Thoracic aorta (tissue), 2 donors: ENCODE measurements around the gene DSTN. TPM values are rescaled to one million over a fixed set of nuclear protein-coding genes. Genes with fewer than 3 reads are reported as not detected.

Experiments
- ATAC-seq: fragments of 150-250 bp; one replicate; pipeline ENCODE4 v1.8.0; 2017; ENCODE audit warnings: low read depth; ENCODE audit not compliant: insufficient number of reproducible peaks, low FRiP score
- DNase-seq: peaks from one replicate; pipeline ENCODE4 v3.0.0-alpha.2; 2020; ENCODE audit warnings: low spot score
- H3K27ac ChIP-seq, 2 donors: fragments of 200-600 bp; sonication (generic); 1 replicate in 1 of 2; 2 replicates in 1 of 2; pipeline ENCODE4 v1.5.1; 2016; ENCODE audit warnings: mild to moderate bottlenecking in 2 of 2, moderate library complexity in 2 of 2
- H3K27me3 ChIP-seq: fragments of 200-600 bp; sonication (generic); replicated peaks from 2 replicates; pipeline ENCODE4 v1.6.0; 2016; ENCODE audit warnings: mild to moderate bottlenecking; ENCODE audit not compliant: insufficient read depth
- H3K36me3 ChIP-seq: fragments of 200-600 bp; sonication (generic); one replicate; pipeline ENCODE4 v1.5.1; 2016
- H3K4me1 ChIP-seq, 2 donors: fragments of 200-600 bp; sonication (generic); 1 replicate in 1 of 2; 2 replicates in 1 of 2; pipeline versions ENCODE4 v1.5.1 to v1.6.0; 2016; ENCODE audit warnings: low read depth in 2 of 2, mild to moderate bottlenecking in 1 of 2; ENCODE audit not compliant: control insufficient read depth in 1 of 2
- H3K4me3 ChIP-seq: fragments of 200-600 bp; sonication (generic); 2 replicates; pipeline ENCODE4 v1.5.1; 2016; ENCODE audit warnings: mild to moderate bottlenecking
- H3K9me3 ChIP-seq: fragments of 200-600 bp; sonication (generic); 2 replicates; pipeline ENCODE4 v1.5.1; 2016
- CTCF ChIP-seq: fragments of 200-600 bp; sonication (generic); IDR thresholded peaks from one replicate; pipeline ENCODE4 v1.5.1; 2019; ENCODE audit warnings: antibody characterized with exemption
- total RNA-seq, 2 donors: library from RNA; depleted of rRNA; stranded (reverse); fragments of >200 nt; gene quantifications; one replicate each; pipeline versions ENCODE4 v1.1.0 to v1.2.3, GENCODE V29; 2016

Gene DSTN
- total RNA-seq, 2 donors from 2014 or later = 1,342 to 1,977 TPM

DNA sequence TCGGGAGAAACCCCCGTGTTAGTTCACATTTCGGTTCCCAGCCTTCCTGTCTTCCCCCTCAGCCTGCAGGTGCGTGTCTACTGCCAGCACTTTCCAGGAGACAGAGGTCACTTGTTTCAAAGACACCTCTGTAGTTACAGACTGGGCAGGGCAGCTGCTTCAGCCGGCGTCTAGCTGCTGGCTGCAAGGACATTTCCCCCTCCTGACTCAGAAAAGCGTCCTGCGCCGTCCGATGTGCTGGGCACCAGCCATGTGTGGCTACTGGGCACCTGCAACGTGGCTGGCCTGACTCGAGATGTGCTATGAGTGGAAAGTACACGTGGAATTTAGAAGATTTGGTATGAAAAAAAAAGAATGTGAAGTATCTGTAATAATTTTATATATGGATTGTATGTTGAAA, 74.6 kb downstream of the DSTN start:
- Histone ChIP-seq H3K27ac (peak overlapping the region; percentile 36 to 59), H3K4me1 (peaks cover 27 to 73% of the 10 kb centered on the region in 2 donors)
- no peak for DNase-seq

DNA sequence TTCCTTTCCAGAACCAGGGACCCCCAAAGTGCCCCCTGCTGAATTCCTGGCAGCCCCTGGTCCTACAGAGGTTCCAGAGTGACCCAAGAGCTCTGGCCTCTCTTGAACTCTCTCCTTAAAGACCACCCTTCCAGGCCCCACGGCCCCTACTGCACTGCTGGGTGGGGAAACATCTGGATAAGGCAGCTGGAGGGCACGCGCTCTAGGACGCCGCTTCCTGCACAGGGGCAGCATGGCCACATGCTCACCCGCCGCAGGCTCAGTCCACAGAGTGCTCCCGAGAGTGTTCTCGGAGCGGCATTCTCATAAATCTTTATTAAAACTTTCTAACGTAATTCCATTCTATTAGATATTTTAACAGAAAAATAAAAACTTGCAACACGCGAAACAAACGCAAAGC, 75.1 kb downstream of the DSTN start:
- Histone ChIP-seq H3K4me1 (peaks cover 27 to 75% of the 10 kb centered on the region in 2 donors), H3K36me3 (peaks cover 8% of the 10 kb centered on the region), H3K27me3 (no peaks in the 10 kb centered on the region), H3K27ac (peak overlapping the region in 1 of 2 donors; percentile 36), H3K9me3 (no peaks in the 10 kb centered on the region), H3K4me3 (no peak overlapping the region)
- DNase-seq = no peak
- no peak for TF ChIP-seq CTCF
- ATAC-seq = no peak

More for the DNA sequence above, 74.6 kb downstream of the DSTN start:
- H3K9me3 ChIP-seq = no peaks in the 10 kb centered on the region
- no peak overlapping the region for H3K4me3 ChIP-seq
- ATAC-seq = no peak
- TF ChIP-seq CTCF = no peak
- peaks cover 8% of the 10 kb centered on the region for H3K36me3 ChIP-seq
- H3K27me3 ChIP-seq = no peaks in the 10 kb centered on the region

DNA sequence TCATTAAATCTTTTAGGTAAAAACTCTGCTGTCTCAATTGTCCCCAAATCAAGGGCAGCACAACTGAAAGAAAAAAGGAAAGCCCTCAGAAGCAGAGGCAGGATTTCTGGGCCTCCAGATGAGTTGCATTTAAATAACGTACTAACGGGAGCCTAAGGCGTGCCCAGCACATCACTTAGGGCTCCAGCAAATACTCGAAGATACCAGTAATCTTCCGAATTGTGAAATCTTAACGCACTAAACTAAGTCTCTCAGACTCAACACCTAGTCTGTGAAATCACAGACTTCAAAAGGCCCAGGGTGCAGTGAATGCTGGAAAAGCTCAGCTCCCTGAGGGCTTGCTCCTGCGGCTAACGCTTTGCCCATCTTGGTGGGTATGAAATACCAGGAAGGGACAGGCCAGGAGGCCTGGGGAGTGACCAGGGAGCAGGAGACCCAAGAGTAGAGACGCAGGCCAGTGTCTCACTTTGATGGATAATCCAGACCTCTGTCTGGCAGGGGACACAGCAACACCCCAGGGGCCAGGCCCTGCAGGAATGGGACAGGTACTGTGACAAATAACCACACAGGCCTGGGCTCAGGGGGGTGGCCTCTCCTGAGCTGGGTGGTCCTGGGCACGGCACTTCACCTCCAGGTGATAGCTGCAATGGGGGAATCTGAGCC, 75.8 kb downstream of the DSTN start:
- Histone ChIP-seq H3K36me3 (peaks cover 2% of the 10 kb centered on the region), H3K9me3 (no peaks in the 10 kb centered on the region), H3K27me3 (no peaks in the 10 kb centered on the region), H3K4me3 (no peak overlapping the region), H3K27ac (no peak overlapping the region), H3K4me1 (peaks cover 27 to 82% of the 10 kb centered on the region in 2 donors)
- ATAC-seq (no peak), DNase-seq (no peak)
- TF ChIP-seq CTCF = no peak

DNA sequence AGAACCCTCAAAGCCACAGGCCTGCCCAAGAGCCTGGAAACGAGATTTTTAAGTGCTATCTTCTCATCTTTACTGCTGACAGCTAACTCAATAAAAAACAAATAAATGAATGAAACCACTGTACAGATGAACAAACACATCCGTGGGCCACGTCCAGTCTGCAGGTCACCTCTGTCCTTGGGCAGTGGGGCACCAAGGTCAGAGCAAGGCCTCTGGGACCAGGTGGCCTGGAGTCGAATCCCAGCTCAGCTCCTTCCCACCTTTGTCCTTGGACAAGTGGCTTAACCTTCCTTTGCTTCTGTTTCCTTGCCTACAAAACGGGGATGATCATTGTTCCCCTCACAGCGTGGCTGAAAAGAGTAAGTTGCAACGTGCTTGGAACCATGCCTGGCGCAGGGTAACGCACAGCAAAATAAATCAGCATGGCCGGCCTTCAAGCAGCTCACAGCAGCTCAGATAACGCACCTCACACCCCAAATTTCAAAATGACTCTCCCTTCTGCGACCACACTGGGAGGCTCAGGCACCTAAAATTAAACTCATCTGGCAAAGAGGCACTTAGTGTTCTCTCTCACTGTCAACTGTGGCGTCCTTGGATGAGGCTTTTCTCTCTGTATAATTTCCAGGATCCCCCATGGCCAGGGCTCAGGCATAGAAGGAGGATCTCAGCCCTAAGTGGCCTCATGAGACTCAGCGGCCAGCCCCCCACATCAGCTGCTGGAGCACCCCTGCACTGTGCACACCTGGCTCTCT, 76.5 kb downstream of the DSTN start:
- Histone ChIP-seq H3K4me1 (peaks cover 27 to 83% of the 10 kb centered on the region in 2 donors), H3K27ac (no peak overlapping the region)
- ATAC-seq = no peak

More for the DNA sequence above, 76.5 kb downstream of the DSTN start:
- no peaks in the 10 kb centered on the region for H3K27me3 ChIP-seq
- H3K36me3 ChIP-seq = no peaks in the 10 kb centered on the region
- TF ChIP-seq CTCF = no peak
- no peaks in the 10 kb centered on the region for H3K9me3 ChIP-seq
- DNase-seq = no peak
- H3K4me3 ChIP-seq = no peak overlapping the region
